HepG2 (cell line): ENCODE data around the gene ANKRD11. TPM values are rescaled to one million over a fixed set of nuclear protein-coding genes. Genes with fewer than 3 reads are reported as not detected.
A peak's percentile ranks its signal among the peaks of the same experiment; 100 is the strongest.

Experiments
- CCAR2 ChIP-seq: fragments of 200-400 bp; formaldehyde crosslinking; optimal IDR thresholded peaks from 2 replicates; pipeline ENCODE3; 2018; ENCODE audit warnings: low read depth, mild to moderate bottlenecking, low read length, moderate library complexity
- DMAP1 ChIP-seq: IDR thresholded peaks from 2 replicates; pipeline ENCODE4 v1.6.1; 2016
- HMG20A ChIP-seq: IDR thresholded peaks from 2 replicates; pipeline ENCODE4 v1.6.1; 2016; ENCODE audit warnings: borderline replicate concordance
- HOXA7 ChIP-seq: sonication (generic); formaldehyde crosslinking; IDR thresholded peaks from 2 replicates; pipeline ENCODE4 v1.8.1; 2022; ENCODE audit warnings: mild to moderate bottlenecking, missing genetic modification reagents, moderate library complexity
- HOXD1 ChIP-seq: sonication (generic); formaldehyde crosslinking; IDR thresholded peaks from 2 replicates; pipeline ENCODE4 v1.5.0; 2020; ENCODE audit warnings: missing genetic modification reagents
- MED1 ChIP-seq: sonication (generic); formaldehyde crosslinking; IDR thresholded peaks from 2 replicates; pipeline ENCODE4 v1.4.0; 2020; ENCODE audit warnings: missing genetic modification reagents
- NFRKB ChIP-seq: fragments of 450-650 bp; IDR thresholded peaks from 2 replicates; pipeline ENCODE4 v1.6.1; 2017
- NR2F2 ChIP-seq: IDR thresholded peaks from 2 replicates; pipeline ENCODE4 v1.6.1; 2012; ENCODE audit warnings: low read depth, inconsistent platforms, borderline replicate concordance
- RELA ChIP-seq: sonication (generic); formaldehyde crosslinking; IDR thresholded peaks from 2 replicates; pipeline ENCODE4 v1.4.0; 2020; ENCODE audit warnings: missing genetic modification reagents
- SALL1 ChIP-seq: sonication (generic); formaldehyde crosslinking; IDR thresholded peaks from 2 replicates; pipeline ENCODE4 v1.8.0; 2022; ENCODE audit warnings: mild to moderate bottlenecking, missing genetic modification reagents
- SMYD3 ChIP-seq: sonication (generic); formaldehyde crosslinking; IDR thresholded peaks from 2 replicates; pipeline ENCODE4 v1.8.1; 2023; ENCODE audit warnings: mild to moderate bottlenecking, missing genetic modification reagents
- SNAI1 ChIP-seq: sonication (generic); formaldehyde crosslinking; IDR thresholded peaks from 2 replicates; pipeline ENCODE4 v1.5.0; 2020; ENCODE audit warnings: mild to moderate bottlenecking, missing genetic modification reagents, borderline replicate concordance
- TBP ChIP-seq: sonication (generic); formaldehyde crosslinking; IDR thresholded peaks from 2 replicates; pipeline ENCODE4 v1.5.0; 2020; ENCODE audit warnings: missing genetic modification reagents
- ZKSCAN1 ChIP-seq: fragments of 150-350 bp; IDR thresholded peaks from 2 replicates; pipeline ENCODE4 v1.6.1; 2014; ENCODE audit warnings: low read length
- ZMAT3 ChIP-seq: sonication (generic); formaldehyde crosslinking; conservative IDR thresholded peaks from 2 replicates; pipeline ENCODE4 v1.7.0; 2021; ENCODE audit warnings: missing genetic modification reagents
- ZNF180 ChIP-seq: sonication (generic); formaldehyde crosslinking; IDR thresholded peaks from 2 replicates; pipeline ENCODE4 v1.4.0; 2020; ENCODE audit warnings: low read depth, missing genetic modification reagents, borderline replicate concordance
- ZNF24 ChIP-seq: fragments of 450-650 bp; IDR thresholded peaks from 2 replicates; pipeline ENCODE4 v1.6.1; 2017; ENCODE audit warnings: antibody characterized with exemption, mild to moderate bottlenecking
- ZNF274 ChIP-seq: sonication (generic); formaldehyde crosslinking; IDR thresholded peaks from 2 replicates; pipeline ENCODE4 v1.5.1; 2020; ENCODE audit warnings: mild to moderate bottlenecking, missing genetic modification reagents
- ZNF282 ChIP-seq: fragments of 450-650 bp; IDR thresholded peaks from 2 replicates; pipeline ENCODE4 v1.6.1; 2018; ENCODE audit not compliant: partially characterized antibody
- ZNF343 ChIP-seq: sonication (generic); formaldehyde crosslinking; IDR thresholded peaks from 2 replicates; pipeline ENCODE4 v1.4.0; 2020; ENCODE audit warnings: mild to moderate bottlenecking, missing genetic modification reagents
- ZNF550 ChIP-seq: sonication (generic); formaldehyde crosslinking; IDR thresholded peaks from 2 replicates; pipeline ENCODE4 v1.4.0; 2020; ENCODE audit warnings: mild to moderate bottlenecking, missing genetic modification reagents, borderline replicate concordance
- ZNF773 ChIP-seq: sonication (generic); formaldehyde crosslinking; IDR thresholded peaks from 2 replicates; pipeline ENCODE4 v1.4.0; 2020; ENCODE audit warnings: missing genetic modification reagents, borderline replicate concordance
- ZNF781 ChIP-seq: sonication (generic); formaldehyde crosslinking; IDR thresholded peaks from 2 replicates; pipeline ENCODE4 v1.5.1; 2020; ENCODE audit warnings: borderline replicate concordance, mild to moderate bottlenecking, missing genetic modification reagents; ENCODE audit errors: not compliant biosample characterization
- ZSCAN31 ChIP-seq: sonication (generic); formaldehyde crosslinking; IDR thresholded peaks from 2 replicates; pipeline ENCODE4 v1.5.0; 2020; ENCODE audit warnings: low read depth, mild to moderate bottlenecking, missing genetic modification reagents
- polyA plus RNA-seq, 8 experiments: library from polyadenylated mRNA; depleted of rRNA in 3 of 8; stranded (reverse) in 7 of 8; unstranded in 1 of 8; fragments of >200 nt; fragmentation: Illumina TruSeq in 4 of 8; extraction: Trizol in 4 of 8; gene quantifications; 2 replicates each; pipeline versions ENCODE4 v1.2.1 to v1.2.3, GENCODE V29; 2011 to 2016; ENCODE audit warnings: low read depth in 4 of 8, missing spikeins in 1 of 8, mixed read lengths in 1 of 8; ENCODE audit not compliant: insufficient read depth in 1 of 8
- total RNA-seq, 5 experiments: library from RNA; depleted of rRNA; stranded (reverse); fragments of >200 nt; fragmentation: Illumina TruSeq; extraction: Trizol; gene quantifications; 2 replicates each; pipeline ENCODE4 v1.2.3, GENCODE V29; 2016; ENCODE audit warnings: low read depth in 1 of 5
- TF ChIP-seq, protein P1 (sequence below): sonication (generic); formaldehyde crosslinking; IDR thresholded peaks from 2 replicates; pipeline ENCODE4 v1.8.0; 2022; ENCODE audit warnings: missing genetic modification reagents, mild to moderate bottlenecking, inconsistent platforms, borderline replicate concordance
- TF ChIP-seq, protein P2 (sequence below): sonication (generic); formaldehyde crosslinking; IDR thresholded peaks from 2 replicates; pipeline ENCODE4 v1.5.0; 2020; ENCODE audit warnings: mild to moderate bottlenecking, missing genetic modification reagents, moderate library complexity
- TF ChIP-seq, protein P3 (sequence below): sonication (generic); formaldehyde crosslinking; IDR thresholded peaks from 2 replicates; pipeline ENCODE4 v1.5.1; 2020; ENCODE audit warnings: mild to moderate bottlenecking, missing genetic modification reagents, moderate library complexity
- TF ChIP-seq, protein P4 (sequence below): fragments of 450-650 bp; IDR thresholded peaks from 2 replicates; pipeline ENCODE4 v1.6.1; 2016

ANKRD11 gene
- total and polyA plus RNA-seq, 2 of the 13 experiments (the other 11 are each of a cell fraction or from before 2014, with no cell fraction given) = 21.4 to 38.4 TPM

DNA sequence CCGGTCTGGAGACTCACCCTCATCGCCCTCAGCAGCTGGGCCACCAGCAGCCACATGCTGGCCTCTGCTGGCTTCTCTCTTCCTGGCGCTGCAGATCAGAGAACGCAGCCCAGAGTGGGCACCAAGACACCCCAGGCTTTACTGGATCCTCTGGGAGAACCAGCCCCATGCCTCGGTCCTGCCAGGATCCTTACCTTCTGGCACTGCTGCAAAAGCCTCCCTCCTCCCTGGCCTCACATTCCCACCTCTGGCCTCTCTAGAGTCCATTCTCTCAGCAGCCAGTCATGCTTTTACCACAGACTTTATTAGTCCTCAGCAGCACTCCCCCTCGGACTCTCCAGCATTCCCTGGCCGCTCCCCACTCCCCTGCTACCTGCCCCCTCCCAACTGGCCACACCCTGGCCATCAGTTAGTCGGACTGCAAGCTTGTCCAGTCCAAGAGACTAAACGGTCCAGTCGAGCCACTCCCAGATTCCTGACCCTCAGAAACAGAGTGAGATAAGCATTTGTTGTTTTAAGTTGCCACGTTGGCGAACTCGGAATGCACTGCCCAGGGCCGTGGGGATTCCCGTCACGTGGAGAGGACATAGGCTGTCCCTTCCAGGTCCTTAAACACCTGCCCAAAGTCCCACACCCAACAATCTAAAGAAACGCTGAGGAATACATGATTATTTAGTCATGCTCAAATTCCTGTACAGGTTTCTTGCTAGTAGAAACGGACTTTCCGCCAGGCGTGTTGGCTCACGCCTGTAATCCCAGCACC is 11.9 kb upstream of the ANKRD11 start (continued):
- TF ChIP-seq, protein P1, sequence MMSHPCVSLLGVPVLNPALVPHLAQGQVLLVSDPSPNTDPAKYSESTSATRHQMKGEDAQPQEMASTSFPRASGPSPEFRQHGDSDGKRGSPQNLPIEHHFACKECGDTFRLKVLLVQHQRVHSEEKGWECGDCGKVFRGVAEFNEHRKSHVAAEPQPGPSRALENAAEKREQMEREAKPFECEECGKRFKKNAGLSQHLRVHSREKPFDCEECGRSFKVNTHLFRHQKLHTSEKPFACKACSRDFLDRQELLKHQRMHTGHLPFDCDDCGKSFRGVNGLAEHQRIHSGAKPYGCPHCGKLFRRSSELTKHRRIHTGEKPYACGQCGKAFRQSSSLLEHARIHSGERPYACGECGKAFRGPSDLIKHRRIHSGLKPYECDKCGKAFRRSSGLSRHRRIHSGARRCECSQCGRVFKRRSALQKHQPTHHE (CRISPR knock-in tag) = no peak
- 0 out of 2 replicates have a peak, but pooled peaks have one; percentile 39 for TF ChIP-seq RELA (CRISPR knock-in tag)
- TF ChIP-seq, protein P2, sequence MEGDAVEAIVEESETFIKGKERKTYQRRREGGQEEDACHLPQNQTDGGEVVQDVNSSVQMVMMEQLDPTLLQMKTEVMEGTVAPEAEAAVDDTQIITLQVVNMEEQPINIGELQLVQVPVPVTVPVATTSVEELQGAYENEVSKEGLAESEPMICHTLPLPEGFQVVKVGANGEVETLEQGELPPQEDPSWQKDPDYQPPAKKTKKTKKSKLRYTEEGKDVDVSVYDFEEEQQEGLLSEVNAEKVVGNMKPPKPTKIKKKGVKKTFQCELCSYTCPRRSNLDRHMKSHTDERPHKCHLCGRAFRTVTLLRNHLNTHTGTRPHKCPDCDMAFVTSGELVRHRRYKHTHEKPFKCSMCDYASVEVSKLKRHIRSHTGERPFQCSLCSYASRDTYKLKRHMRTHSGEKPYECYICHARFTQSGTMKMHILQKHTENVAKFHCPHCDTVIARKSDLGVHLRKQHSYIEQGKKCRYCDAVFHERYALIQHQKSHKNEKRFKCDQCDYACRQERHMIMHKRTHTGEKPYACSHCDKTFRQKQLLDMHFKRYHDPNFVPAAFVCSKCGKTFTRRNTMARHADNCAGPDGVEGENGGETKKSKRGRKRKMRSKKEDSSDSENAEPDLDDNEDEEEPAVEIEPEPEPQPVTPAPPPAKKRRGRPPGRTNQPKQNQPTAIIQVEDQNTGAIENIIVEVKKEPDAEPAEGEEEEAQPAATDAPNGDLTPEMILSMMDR (CRISPR knock-in tag) = peak; percentile 42
- no peak for TF ChIP-seq ZNF24
- no peak for TF ChIP-seq ZNF343 (CRISPR knock-in tag)
- no peak for TF ChIP-seq ZNF550 (CRISPR knock-in tag)
- no peak for TF ChIP-seq CCAR2
- TF ChIP-seq MED1 (CRISPR knock-in tag) = no peak
- no peak for TF ChIP-seq ZNF180
- TF ChIP-seq, protein P3, sequence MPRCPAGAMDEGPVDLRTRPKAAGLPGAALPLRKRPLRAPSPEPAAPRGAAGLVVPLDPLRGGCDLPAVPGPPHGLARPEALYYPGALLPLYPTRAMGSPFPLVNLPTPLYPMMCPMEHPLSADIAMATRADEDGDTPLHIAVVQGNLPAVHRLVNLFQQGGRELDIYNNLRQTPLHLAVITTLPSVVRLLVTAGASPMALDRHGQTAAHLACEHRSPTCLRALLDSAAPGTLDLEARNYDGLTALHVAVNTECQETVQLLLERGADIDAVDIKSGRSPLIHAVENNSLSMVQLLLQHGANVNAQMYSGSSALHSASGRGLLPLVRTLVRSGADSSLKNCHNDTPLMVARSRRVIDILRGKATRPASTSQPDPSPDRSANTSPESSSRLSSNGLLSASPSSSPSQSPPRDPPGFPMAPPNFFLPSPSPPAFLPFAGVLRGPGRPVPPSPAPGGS (CRISPR knock-in tag) = no peak
- TF ChIP-seq NFRKB = no peak
- no peak for TF ChIP-seq NR2F2
- no peak for TF ChIP-seq SMYD3 (CRISPR knock-in tag)
- TF ChIP-seq DMAP1 (CRISPR knock-in tag) = 0 out of 2 replicates have a peak, but pooled peaks have one; percentile 26
- TF ChIP-seq, protein P4, sequence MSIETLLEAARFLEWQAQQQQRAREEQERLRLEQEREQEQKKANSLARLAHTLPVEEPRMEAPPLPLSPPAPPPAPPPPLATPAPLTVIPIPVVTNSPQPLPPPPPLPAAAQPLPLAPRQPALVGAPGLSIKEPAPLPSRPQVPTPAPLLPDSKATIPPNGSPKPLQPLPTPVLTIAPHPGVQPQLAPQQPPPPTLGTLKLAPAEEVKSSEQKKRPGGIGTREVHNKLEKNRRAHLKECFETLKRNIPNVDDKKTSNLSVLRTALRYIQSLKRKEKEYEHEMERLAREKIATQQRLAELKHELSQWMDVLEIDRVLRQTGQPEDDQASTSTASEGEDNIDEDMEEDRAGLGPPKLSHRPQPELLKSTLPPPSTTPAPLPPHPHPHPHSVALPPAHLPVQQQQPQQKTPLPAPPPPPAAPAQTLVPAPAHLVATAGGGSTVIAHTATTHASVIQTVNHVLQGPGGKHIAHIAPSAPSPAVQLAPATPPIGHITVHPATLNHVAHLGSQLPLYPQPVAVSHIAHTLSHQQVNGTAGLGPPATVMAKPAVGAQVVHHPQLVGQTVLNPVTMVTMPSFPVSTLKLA = no peak
- no peak for TF ChIP-seq SNAI1 (CRISPR knock-in tag)
- TF ChIP-seq HOXD1 = no peak
- TF ChIP-seq ZNF274 = no peak
- no peak for TF ChIP-seq HOXA7 (CRISPR knock-in tag)
- no peak for TF ChIP-seq ZNF773
- no peak for TF ChIP-seq ZNF781 (CRISPR knock-in tag)
- no peak for TF ChIP-seq ZSCAN31
- TF ChIP-seq ZMAT3 = no peak
- no peak for TF ChIP-seq ZKSCAN1
- TF ChIP-seq SALL1 (CRISPR knock-in tag) = 0 out of 2 replicates have a peak, but pooled peaks have one; percentile 22
- no peak for TF ChIP-seq HMG20A (CRISPR knock-in tag)
- TF ChIP-seq ZNF282 = no peak
- TF ChIP-seq TBP = no peak
